HepG2 (cell line): ENCODE data around the gene PLEKHG5. TPM values are rescaled to one million over a fixed set of nuclear protein-coding genes. Genes with fewer than 3 reads are reported as not detected.

Source experiments
- ARID4A ChIP-seq: sonication (generic); formaldehyde crosslinking; IDR thresholded peaks from 2 replicates; pipeline ENCODE4 v1.5.0; 2020; ENCODE audit warnings: mild to moderate bottlenecking, missing genetic modification reagents, borderline replicate concordance
- ATM ChIP-seq: fragments of 450-650 bp; IDR thresholded peaks from 2 replicates; pipeline ENCODE4 v1.7.1; 2017; ENCODE audit warnings: mild to moderate bottlenecking, borderline replicate concordance
- BHLHE40 ChIP-seq: IDR thresholded peaks from 2 replicates; pipeline ENCODE4 v1.6.1; 2011; ENCODE audit warnings: low read length, improper control_type of control experiment
- ISL2 ChIP-seq: sonication (generic); formaldehyde crosslinking; IDR thresholded peaks from 2 replicates; pipeline ENCODE4 v1.5.0; 2020; ENCODE audit warnings: missing genetic modification reagents
- KAT2B ChIP-seq: fragments of 150-350 bp; IDR thresholded peaks from 2 replicates; pipeline ENCODE4 v1.6.1; 2014; ENCODE audit warnings: low read depth, low read length, borderline replicate concordance
- KLF11 ChIP-seq: IDR thresholded peaks from 2 replicates; pipeline ENCODE4 v1.6.1; 2016; ENCODE audit warnings: missing compliant biosample characterization
- LRRFIP1 ChIP-seq: sonication (generic); formaldehyde crosslinking; conservative IDR thresholded peaks from 2 replicates; pipeline ENCODE4 v1.4.0; 2020; ENCODE audit warnings: missing genetic modification reagents
- MIER3 ChIP-seq: IDR thresholded peaks from 2 replicates; pipeline ENCODE4 v1.6.1; 2016; ENCODE audit warnings: missing compliant biosample characterization, borderline replicate concordance
- MXD3 ChIP-seq: IDR thresholded peaks from 2 replicates; pipeline ENCODE4 v1.6.1; 2016; ENCODE audit warnings: mild to moderate bottlenecking, missing biosample characterization, missing genetic modification reagents
- MYNN ChIP-seq: sonication (generic); formaldehyde crosslinking; IDR thresholded peaks from 2 replicates; pipeline ENCODE4 v1.4.0; 2020; ENCODE audit warnings: mild to moderate bottlenecking, low read depth, missing genetic modification reagents
- ZKSCAN1 ChIP-seq: fragments of 150-350 bp; IDR thresholded peaks from 2 replicates; pipeline ENCODE4 v1.6.1; 2014; ENCODE audit warnings: low read length
- ZNF10 ChIP-seq: sonication (generic); formaldehyde crosslinking; IDR thresholded peaks from 2 replicates; pipeline ENCODE4 v1.4.0; 2020; ENCODE audit warnings: mild to moderate bottlenecking, low read depth, missing genetic modification reagents, borderline replicate concordance
- ZNF318 ChIP-seq: sonication (generic); formaldehyde crosslinking; IDR thresholded peaks from 2 replicates; pipeline ENCODE4 v1.4.0; 2020; ENCODE audit warnings: mild to moderate bottlenecking, missing genetic modification reagents
- ZNF614 ChIP-seq: IDR thresholded peaks from 2 replicates; pipeline ENCODE4 v1.6.1; 2018; ENCODE audit warnings: missing biosample characterization, missing genetic modification reagents, inconsistent platforms, borderline replicate concordance
- polyA plus RNA-seq, 8 experiments: library from polyadenylated mRNA; depleted of rRNA in 3 of 8; stranded (reverse) in 7 of 8; unstranded in 1 of 8; fragments of >200 nt; fragmentation: Illumina TruSeq in 4 of 8; extraction: Trizol in 4 of 8; gene quantifications; 2 replicates each; pipeline versions ENCODE4 v1.2.1 to v1.2.3, GENCODE V29; 2011 to 2016; ENCODE audit warnings: low read depth in 4 of 8, missing spikeins in 1 of 8, mixed read lengths in 1 of 8; ENCODE audit not compliant: insufficient read depth in 1 of 8
- total RNA-seq, 5 experiments: library from RNA; depleted of rRNA; stranded (reverse); fragments of >200 nt; fragmentation: Illumina TruSeq; extraction: Trizol; gene quantifications; 2 replicates each; pipeline ENCODE4 v1.2.3, GENCODE V29; 2016; ENCODE audit warnings: low read depth in 1 of 5

Gene PLEKHG5
- total and polyA plus RNA-seq, 2 of the 13 experiments (the other 11 are each of a cell fraction or from before 2014, with no cell fraction given), result 1.9 to 3.5 TPM

GRCh38 chr1:6462412-6463119 lies 28.9 kb downstream of the PLEKHG5 start (continued):
- TF ChIP-seq ZKSCAN1 (no peak), MXD3 (CRISPR knock-in tag) (no peak), ATM (no peak), LRRFIP1 (CRISPR knock-in tag) (no peak), BHLHE40 (no peak), KLF11 (CRISPR knock-in tag) (no peak), MYNN (CRISPR knock-in tag) (no peak), ZNF614 (CRISPR knock-in tag) (no peak), ZNF318 (CRISPR knock-in tag) (no peak), MIER3 (no peak), KAT2B (no peak), ARID4A (CRISPR knock-in tag) (no peak), ISL2 (CRISPR knock-in tag) (no peak), ZNF10 (no peak)
